HepG2 (cell line): Measurements from ENCODE around the gene GIMD1. TPM values are rescaled to one million over a fixed set of nuclear protein-coding genes. Genes with fewer than 3 reads are reported as not detected.

Source experiments
- ATAC-seq: fragments of 200-7000 bp; cut with Tn5 transposase; 3 replicates; pipeline ENCODE4 v1.9.1; 2020; ENCODE audit warnings: mild to moderate bottlenecking, moderate library complexity
- BruUV-seq: library from RNA; stranded (reverse); fragments of 400-500 nt; replicated peaks from 2 replicates; lab custom pipeline; 2021; lab: Mats Ljungman, UMichigan
- CTCF ChIA-PET: fragments of 300-600 bp; formaldehyde crosslinking; extraction: SDS; loops from one replicate; lab custom pipeline; 2021; ENCODE audit warnings: low total read pairs, inconsistent platforms, low intra/inter-chr PET ratio; lab: Yijun Ruan, JAX
- POLR2A ChIA-PET: fragments of 350-600 bp; sonication (Branson Sonifier 250); formaldehyde crosslinking; loops from one replicate; lab custom pipeline; 2020; ENCODE audit warnings: antibody characterized with exemption, inconsistent platforms; lab: Yijun Ruan, JAX
- DNase-seq: peaks from one replicate; pipeline ENCODE4 v3.0.0-alpha.2; 2015; ENCODE audit warnings: low spot score
- FAIRE-seq: peaks from 3 replicates; lab custom pipeline; 2011; peaks lifted over from hg19 to GRCh38; lab: Jason Lieb, UNC
- H2AFZ ChIP-seq: one replicate; pipeline ENCODE4 v1.6.1; 2011; ENCODE audit warnings: low read length, inconsistent platforms
- H3K27ac ChIP-seq: fragments of 300-600 bp; 3 replicates; pipeline ENCODE4 v1.8.0; 2011; ENCODE audit warnings: mixed run types, mild to moderate bottlenecking, mixed read lengths, low read length, inconsistent platforms; ENCODE audit not compliant: insufficient read depth; ENCODE audit errors: extremely low read length
- H3K27me3 ChIP-seq, 2 experiments: fragments of 200-600 bp in 1 of 2; 2 replicates in 1 of 2; 3 replicates in 1 of 2; pipeline versions ENCODE4 v1.6.0 to v1.8.0; 2011; ENCODE audit warnings: low read length in 2 of 2, mild to moderate bottlenecking in 2 of 2, moderate library complexity in 2 of 2, inconsistent platforms in 1 of 2; ENCODE audit not compliant: insufficient read depth in 2 of 2, control insufficient read depth in 1 of 2
- H3K36me3 ChIP-seq, 2 experiments: fragments of 200-600 bp in 1 of 2; replicated peaks in 1 of 2; 2 replicates in 1 of 2; 3 replicates in 1 of 2; pipeline versions ENCODE4 v1.5.1 to v1.8.0; 2011; ENCODE audit warnings: low read length in 2 of 2, inconsistent platforms in 1 of 2; ENCODE audit not compliant: insufficient read depth in 2 of 2, control insufficient read depth in 1 of 2
- H3K4me1 ChIP-seq: 2 replicates; pipeline ENCODE4 v1.5.1; 2012; ENCODE audit warnings: low read length, inconsistent platforms; ENCODE audit not compliant: insufficient read depth
- H3K4me2 ChIP-seq: 2 replicates; pipeline ENCODE4 v1.6.0; 2011; ENCODE audit warnings: low read depth, low read length, inconsistent platforms
- H3K4me3 ChIP-seq, 3 experiments: fragments of 200-600 bp in 1 of 3; sonication (generic), shearing (Covaris generic) in 1 of 3; replicated peaks in 1 of 3; 2 replicates each; pipeline ENCODE4 v1.5.1; 2011 to 2016; ENCODE audit warnings: low read length in 3 of 3, inconsistent platforms in 2 of 3, low read depth in 2 of 3, mild to moderate bottlenecking in 2 of 3, control low read depth in 1 of 3, mixed read lengths in 1 of 3; ENCODE audit not compliant: insufficient read depth in 1 of 3
- H3K79me2 ChIP-seq: one replicate; pipeline ENCODE4 v1.6.1; 2011; ENCODE audit warnings: low read length, inconsistent platforms; ENCODE audit not compliant: insufficient read depth
- H3K9ac ChIP-seq: 2 replicates; pipeline ENCODE4 v1.6.0; 2011; ENCODE audit warnings: mild to moderate bottlenecking, low read depth, low read length, inconsistent platforms; ENCODE audit not compliant: insufficient read depth
- H3K9me3 ChIP-seq: 2 replicates; pipeline ENCODE4 v1.5.1; 2012; ENCODE audit warnings: mild to moderate bottlenecking, low read length
- H4K20me1 ChIP-seq: 2 replicates; pipeline ENCODE4 v1.6.0; 2011; ENCODE audit warnings: inconsistent platforms, mild to moderate bottlenecking, low read length, moderate library complexity; ENCODE audit not compliant: insufficient read depth
- ARID3A ChIP-seq: IDR thresholded peaks from 2 replicates; pipeline ENCODE4 v1.6.1; 2012; ENCODE audit warnings: low read depth, low read length, improper control_type of control experiment
- ARID5B ChIP-seq: IDR thresholded peaks from 2 replicates; pipeline ENCODE4 v1.4.0; 2020; ENCODE audit warnings: mild to moderate bottlenecking, missing genetic modification reagents
- EEA1 ChIP-seq: sonication (generic); formaldehyde crosslinking; IDR thresholded peaks from 2 replicates; pipeline ENCODE4 v1.5.1; 2020; ENCODE audit warnings: mild to moderate bottlenecking, missing genetic modification reagents, borderline replicate concordance
- FOXA3 ChIP-seq: IDR thresholded peaks from 2 replicates; pipeline ENCODE4 v1.6.1; 2016; ENCODE audit warnings: missing genetic modification reagents, missing compliant biosample characterization
- HNF4A ChIP-seq: sonication (generic); formaldehyde crosslinking; IDR thresholded peaks from 2 replicates; pipeline ENCODE4 v1.4.0; 2020; ENCODE audit warnings: missing genetic modification reagents
- RARG ChIP-seq: sonication (generic); formaldehyde crosslinking; IDR thresholded peaks from 2 replicates; pipeline ENCODE4 v1.4.0; 2020; ENCODE audit warnings: low read depth, mild to moderate bottlenecking, missing genetic modification reagents
- SNAPC5 ChIP-seq: sonication (generic); formaldehyde crosslinking; IDR thresholded peaks from 2 replicates; pipeline ENCODE4 v1.8.1; 2023; ENCODE audit warnings: mild to moderate bottlenecking, missing genetic modification reagents, borderline replicate concordance
- ZNF224 ChIP-seq: sonication (generic); formaldehyde crosslinking; IDR thresholded peaks from 2 replicates; pipeline ENCODE4 v1.5.0; 2020; ENCODE audit warnings: mild to moderate bottlenecking, missing genetic modification reagents
- ZNF513 ChIP-seq: sonication (generic); formaldehyde crosslinking; conservative IDR thresholded peaks from 2 replicates; pipeline ENCODE4 v1.5.0; 2020; ENCODE audit warnings: missing genetic modification reagents
- WGBS: methylation state at CpG from one replicate; pipeline ENCODE4 v1.1.6; 2017; ENCODE audit warnings: low lambda C conversion rate; 5-methylcytosine and 5-hydroxymethylcytosine counted together
- in situ Hi-C: cut with HindIII; loops from 2 replicates; pipeline ENCODE4 v1.10.0; 2017; ENCODE audit warnings: low pct_unique_long_range_greater_than_20kb; ENCODE audit not compliant: extremely low pct_ligation_motif_present
- intact Hi-C: fragments of 100-400 bp; cut with micrococcal nuclease; formaldehyde crosslinking; loops from one replicate; pipeline ENCODE4 v1.10.0; 2022; ENCODE audit not compliant: unreplicated experiment
- polyA plus RNA-seq, 8 experiments: library from polyadenylated mRNA; depleted of rRNA in 3 of 8; stranded (reverse) in 7 of 8; unstranded in 1 of 8; fragments of >200 nt; fragmentation: Illumina TruSeq in 4 of 8; extraction: Trizol in 4 of 8; gene quantifications; 2 replicates each; pipeline versions ENCODE4 v1.2.1 to v1.2.3, GENCODE V29; 2011 to 2016; ENCODE audit warnings: low read depth in 4 of 8, missing spikeins in 1 of 8, mixed read lengths in 1 of 8; ENCODE audit not compliant: insufficient read depth in 1 of 8
- total RNA-seq, 5 experiments: library from RNA; depleted of rRNA; stranded (reverse); fragments of >200 nt; fragmentation: Illumina TruSeq; extraction: Trizol; gene quantifications; 2 replicates each; pipeline ENCODE4 v1.2.3, GENCODE V29; 2016; ENCODE audit warnings: low read depth in 1 of 5

The GIMD1 gene
- total and polyA plus RNA-seq, 2 of the 13 experiments (the other 11 are each of a cell fraction or from before 2014, with no cell fraction given) = not detected

GRCh38 chr4:106334741-106335470 is 33.7 kb downstream of the GIMD1 start:
- CTCF ChIA-PET = no interaction called here
- H3K79me2 ChIP-seq = peaks cover 4% of the 10 kb centered on the region
- TF ChIP-seq SNAPC5 (CRISPR knock-in tag) = no peak
- no peak for TF ChIP-seq ZNF513 (CRISPR knock-in tag)
- no peak for TF ChIP-seq RARG (CRISPR knock-in tag)
- no peak for TF ChIP-seq EEA1 (CRISPR knock-in tag)
- TSS peak; percentile 4 for BruUV-seq
- H3K9ac ChIP-seq = no peak overlapping the region
- H3K27ac ChIP-seq = peak overlapping the region; percentile 22
- no peaks in the 10 kb centered on the region for H3K27me3 ChIP-seq
- POLR2A ChIA-PET = interaction anchor here (0.8 kb wide), 1 partner anchor 19 kb away, joined by 4 read pairs; the partner anchor contains the start of genes AIMP1 and TBCK
- peaks cover 10% of the 10 kb centered on the region for H3K9me3 ChIP-seq
- no peak overlapping the region for H3K4me2 ChIP-seq
- peaks cover 23% of the 10 kb centered on the region for H3K4me1 ChIP-seq
- no peaks in the 10 kb centered on the region for H4K20me1 ChIP-seq
- intact Hi-C loops = no loop called here
- WGBS = 100% methylated on average over 1 of the region's 1 CpG
- H3K36me3 ChIP-seq = peaks cover 14 to 67% of the 10 kb centered on the region in 2 experiments
- in situ Hi-C loops = no loop called here
- FAIRE-seq (no peak), ATAC-seq (no peak), DNase-seq (no peak)
- no peak overlapping the region for H2AFZ ChIP-seq
- H3K4me3 ChIP-seq = no peak overlapping the region

GRCh38 chr4:106333186-106333585 is 35.4 kb downstream of the GIMD1 start:
- H3K9me3 ChIP-seq = peaks cover 10% of the 10 kb centered on the region
- H3K27me3 ChIP-seq = no peaks in the 10 kb centered on the region
- H3K36me3 ChIP-seq = peaks cover 10 to 66% of the 10 kb centered on the region in 2 experiments
- intact Hi-C loops = no loop called here
- no peak overlapping the region for H3K4me2 ChIP-seq
- no peak overlapping the region for H2AFZ ChIP-seq
- no TSS peak for BruUV-seq
- no peak overlapping the region for H3K9ac ChIP-seq
- DNase-seq = peak; percentile 46
- peaks cover 23% of the 10 kb centered on the region for H3K4me1 ChIP-seq
- H4K20me1 ChIP-seq = no peaks in the 10 kb centered on the region
- H3K4me3 ChIP-seq = no peak overlapping the region
- in situ Hi-C loops = no loop called here
- POLR2A ChIA-PET = interaction anchor here (1.2 kb wide), 2 partner anchors 46 to 69 kb away, joined by 3 to 4 read pairs; no protein-coding TSS in a partner anchor
- WGBS = 53% methylated on average over 5 of the region's 5 CpGs
- peak; percentile 76 for ATAC-seq
- CTCF ChIA-PET = no interaction called here
- peak overlapping the region; percentile 52 for H3K27ac ChIP-seq
- H3K79me2 ChIP-seq = peaks cover 2% of the 10 kb centered on the region
- no peak for FAIRE-seq
- TF ChIP-seq ARID3A = peak; percentile 80; the same call in 1 of the 2 replicates
- TF ChIP-seq FOXA3 (CRISPR knock-in tag) = 0 out of 2 replicates have a peak, but pooled peaks have one; percentile 29
- TF ChIP-seq HNF4A (CRISPR knock-in tag) = peak; percentile 55
- 0 out of 2 replicates have a peak, but pooled peaks have one; percentile 21 for TF ChIP-seq ARID5B (CRISPR knock-in tag)
- TF ChIP-seq ZNF224 (CRISPR knock-in tag) = no peak
